IMR-90 (cell line): Measurements from ENCODE around the gene FAF2. TPM values are rescaled to one million over a fixed set of nuclear protein-coding genes. Genes with fewer than 3 reads are reported as not detected.

ENCODE experiments used
- ATAC-seq: fragments of 200-7000 bp; cut with Tn5 transposase; 2 replicates; pipeline ENCODE4 v1.9.1; 2020; ENCODE audit warnings: low read depth, mild to moderate bottlenecking, moderate library complexity
- BruUV-seq: library from RNA; stranded (reverse); fragments of 400-500 nt; replicated peaks from 2 replicates; lab custom pipeline; 2021; lab: Mats Ljungman, UMichigan
- CTCF ChIA-PET: fragments of 300-600 bp; formaldehyde crosslinking; extraction: SDS; loops from one replicate; lab custom pipeline; 2021; ENCODE audit warnings: antibody characterized with exemption; lab: Yijun Ruan, JAX
- POLR2A ChIA-PET: fragments of 300-600 bp; sonication (Branson Sonifier 250); formaldehyde crosslinking; loops from one replicate; lab custom pipeline; 2022; ENCODE audit warnings: antibody characterized with exemption; ENCODE audit not compliant: unreplicated experiment; lab: Charles Lee
- DNase-seq: peaks from one replicate; pipeline ENCODE4 v3.0.0; 2013
- H2AFZ ChIP-seq: replicated peaks from 2 replicates; pipeline ENCODE3; 2013; ENCODE audit warnings: low read length, mild to moderate bottlenecking; ENCODE audit not compliant: poor library complexity
- H2AK5ac ChIP-seq: 2 replicates; pipeline ENCODE4 v1.6.1; 2013; ENCODE audit warnings: low read depth, low read length, inconsistent platforms
- H2AK9ac ChIP-seq: replicated peaks from 2 replicates; pipeline ENCODE3; 2013; ENCODE audit warnings: mild to moderate bottlenecking, low read depth, low read length, moderate library complexity; ENCODE audit not compliant: poor library complexity
- H2BK120ac ChIP-seq: 2 replicates; pipeline ENCODE4 v1.6.1; 2013; ENCODE audit warnings: low read depth, low read length, inconsistent platforms
- H2BK15ac ChIP-seq: 3 replicates; pipeline ENCODE4 v1.6.1; 2013; ENCODE audit warnings: low read depth, low read length, inconsistent platforms
- H2BK20ac ChIP-seq: 2 replicates; pipeline ENCODE4 v1.6.1; 2013; ENCODE audit warnings: low read depth, mild to moderate bottlenecking, inconsistent platforms, low read length, moderate library complexity
- H2BK5ac ChIP-seq: 2 replicates; pipeline ENCODE4 v1.6.1; 2013; ENCODE audit warnings: mild to moderate bottlenecking, low read depth, low read length, inconsistent platforms; ENCODE audit not compliant: poor library complexity, severe bottlenecking
- H3K14ac ChIP-seq: replicated peaks from 2 replicates; pipeline ENCODE4 v1.6.1; 2013; ENCODE audit warnings: low read depth, low read length, inconsistent platforms
- H3K18ac ChIP-seq: 2 replicates; pipeline ENCODE4 v1.6.1; 2013; ENCODE audit warnings: low read depth, low read length, control low read depth
- H3K23ac ChIP-seq: 2 replicates; pipeline ENCODE4 v1.6.1; 2013; ENCODE audit warnings: low read depth, low read length, inconsistent platforms
- H3K27ac ChIP-seq: 2 replicates; pipeline ENCODE4 v1.5.1; 2013; ENCODE audit warnings: mild to moderate bottlenecking, control low read depth, low read length; ENCODE audit not compliant: insufficient read depth
- H3K27me3 ChIP-seq: 2 replicates; pipeline ENCODE4 v1.6.1; 2013; ENCODE audit warnings: low read length; ENCODE audit not compliant: control insufficient read depth, insufficient read depth
- H3K36me3 ChIP-seq: 2 replicates; pipeline ENCODE4 v1.6.1; 2013; ENCODE audit warnings: low read length, mixed read lengths; ENCODE audit not compliant: control insufficient read depth, insufficient read depth
- H3K4ac ChIP-seq: 2 replicates; pipeline ENCODE4 v1.6.1; 2013; ENCODE audit warnings: low read depth, low read length, inconsistent platforms
- H3K4me1 ChIP-seq: 2 replicates; pipeline ENCODE4 v1.6.1; 2013; ENCODE audit warnings: low read length, mixed read lengths; ENCODE audit not compliant: control insufficient read depth, insufficient read depth
- H3K4me2 ChIP-seq: 2 replicates; pipeline ENCODE4 v1.6.1; 2013; ENCODE audit warnings: low read depth, mild to moderate bottlenecking, control low read depth, low read length, moderate library complexity
- H3K4me3 ChIP-seq: 2 replicates; pipeline ENCODE4 v1.5.1; 2013; ENCODE audit warnings: low read depth, mild to moderate bottlenecking, control low read depth, low read length, moderate library complexity; ENCODE audit not compliant: insufficient read depth
- H3K56ac ChIP-seq: 2 replicates; pipeline ENCODE4 v1.6.1; 2013; ENCODE audit warnings: low read length, inconsistent platforms; ENCODE audit not compliant: insufficient read depth; ENCODE audit errors: extremely low read depth
- H3K79me1 ChIP-seq, 2 experiments: 2 replicates each; pipeline ENCODE4 v1.6.1; 2013; ENCODE audit warnings: low read length in 2 of 2, inconsistent platforms in 1 of 2, low read depth in 1 of 2
- H3K9ac ChIP-seq: 2 replicates; pipeline ENCODE4 v1.6.1; 2013; ENCODE audit warnings: low read depth, low read length, control low read depth
- H3K9me1 ChIP-seq: 2 replicates; pipeline ENCODE4 v1.6.1; 2013; ENCODE audit warnings: low read length, inconsistent platforms; ENCODE audit not compliant: insufficient read depth
- H3K9me3 ChIP-seq: 2 replicates; pipeline ENCODE4 v1.6.1; 2013; ENCODE audit warnings: low read length; ENCODE audit not compliant: control insufficient read depth, insufficient read depth
- H4K20me1 ChIP-seq: 2 replicates; pipeline ENCODE4 v1.6.1; 2013; ENCODE audit warnings: low read length, inconsistent platforms; ENCODE audit not compliant: insufficient read depth
- H4K5ac ChIP-seq: 2 replicates; pipeline ENCODE4 v1.6.1; 2013; ENCODE audit warnings: mild to moderate bottlenecking, low read depth, low read length, control low read depth
- H4K8ac ChIP-seq, 2 experiments: 2 replicates each; pipeline ENCODE4 v1.6.1; 2013; ENCODE audit warnings: low read depth in 2 of 2, low read length in 2 of 2, control low read depth in 1 of 2, inconsistent platforms in 1 of 2
- H4K91ac ChIP-seq: 2 replicates; pipeline ENCODE4 v1.6.1; 2013; ENCODE audit warnings: low read depth, low read length, inconsistent platforms; ENCODE audit not compliant: insufficient read depth
- CHD1 ChIP-seq: IDR thresholded peaks from 2 replicates; pipeline ENCODE4 v1.6.1; 2012; ENCODE audit warnings: low read depth, low read length, improper control_type of control experiment
- RAD21 ChIP-seq: IDR thresholded peaks from 2 replicates; pipeline ENCODE4 v1.6.1; 2012; ENCODE audit warnings: low read length, improper control_type of control experiment
- WGBS, 2 experiments: methylation state at CpG; one replicate each; pipeline versions ENCODE4 v1.1.5 to v1.1.7; 2013; ENCODE audit warnings: missing lambda C conversion rate in 2 of 2; ENCODE audit not compliant: insufficient read length in 1 of 2; ENCODE audit errors: extremely low coverage in 2 of 2; 5-methylcytosine and 5-hydroxymethylcytosine counted together
- dilution Hi-C: fragments of 300-500 bp; cut with HindIII; formaldehyde crosslinking; loops from one replicate; pipeline ENCODE4 v1.14.3; 2018; ENCODE audit warnings: low sequenced_read_pairs; ENCODE audit not compliant: unreplicated experiment
- in situ Hi-C: fragments of 300-500 bp; cut with MboI; formaldehyde crosslinking; loops from 3 replicates; pipeline ENCODE4 v1.14.3; 2019; ENCODE audit warnings: low sequenced_read_pairs, inconsistent platforms, mixed read lengths
- intact Hi-C: fragments of 100-400 bp; cut with micrococcal nuclease; formaldehyde crosslinking; loops from 2 replicates; pipeline ENCODE4 v1.10.0; 2022
- polyA plus RNA-seq, 3 experiments: library from polyadenylated mRNA; depleted of rRNA; stranded (reverse); fragments of >200 nt; gene quantifications; 2 replicates each; pipeline ENCODE4 v1.2.3, GENCODE V29; 2012; ENCODE audit warnings: low replicate concordance in 1 of 3
- total RNA-seq: library from RNA; depleted of rRNA; stranded (reverse); fragments of >200 nt; gene quantifications from 2 replicates; pipeline ENCODE4 v1.2.3, GENCODE V29; 2012

FAF2 gene
- total and polyA plus RNA-seq, 2 of the 4 experiments (the other 2 are of a cell fraction), result 32.9 to 47.0 TPM

DNA sequence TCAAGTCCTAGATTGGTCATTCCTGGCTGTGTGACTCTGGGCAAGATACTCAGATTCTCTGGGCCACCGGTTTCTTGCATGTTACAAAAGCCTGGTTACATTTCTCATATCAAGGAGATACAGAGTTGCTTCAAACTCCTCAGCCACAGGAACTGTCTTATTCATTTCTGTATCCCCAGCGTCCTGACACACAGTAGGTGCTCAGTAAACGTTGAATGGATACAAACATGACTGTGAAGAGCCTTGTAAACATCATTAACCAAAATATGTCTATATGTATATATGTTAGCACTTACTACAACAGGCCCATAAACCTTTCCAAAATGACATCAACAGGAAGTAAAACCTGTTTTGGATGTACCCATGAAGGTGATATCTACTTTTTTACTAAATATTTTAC, 33.5 kb upstream of the FAF2 start:
- Histone ChIP-seq H4K20me1 (peaks cover 45% of the 10 kb centered on the region), H3K9me1 (peaks cover 16% of the 10 kb centered on the region), H3K4me2 (peak overlapping the region; percentile 19), H3K4me1 (peaks cover 11% of the 10 kb centered on the region), H2AK9ac (no peak overlapping the region), H2BK20ac (no peak overlapping the region), H4K5ac (no peak overlapping the region), H4K91ac (no peak overlapping the region), H2BK5ac (no peak overlapping the region), H3K79me1 (peaks cover 26 to 59% of the 10 kb centered on the region in 2 experiments), H2AK5ac (peak overlapping the region; percentile 25; the same call in 1 of the 2 replicates), H3K14ac (no peak overlapping the region), H4K8ac (no peak overlapping the region), H3K27ac (no peak overlapping the region), H3K4me3 (no peak overlapping the region), H3K27me3 (no peaks in the 10 kb centered on the region), H2BK120ac (no peak overlapping the region), H3K9me3 (no peaks in the 10 kb centered on the region), H3K56ac (no peak overlapping the region), H2AFZ (no peak overlapping the region), H3K23ac (no peak overlapping the region), H3K4ac (no peak overlapping the region), H3K36me3 (peaks cover 6% of the 10 kb centered on the region), H3K9ac (no peak overlapping the region), H3K18ac (no peak overlapping the region), H2BK15ac (no peak overlapping the region)
- no peak for ATAC-seq
- no peak for DNase-seq
- intact Hi-C loops (loop anchor here (5.0 to 10.0 kb wide), 2 partner anchors 203 to 230 kb away; partner anchors contain the start of gene TSPAN17), in situ Hi-C loops (no loop called here), dilution Hi-C loops (no loop called here)
- 100% methylated on average over 1 of the region's 3 CpGs; no CpG with 5 or more reads in 1 of the 2 experiments for WGBS, 2 experiments
- ChIA-PET CTCF (interaction anchor here (0.7 kb wide), 1 partner anchor 146 kb away, joined by 4 read pairs; no protein-coding TSS in a partner anchor), POLR2A (no interaction called here)
- TF ChIP-seq RAD21, result no peak
- no peak for TF ChIP-seq CHD1
- BruUV-seq, result TSS peak; percentile 46
